GM12891 (cell line): ENCODE data around the gene MAP2K7.

ENCODE experiments used
- POLR2A ChIP-seq: IDR thresholded peaks from 2 replicates; pipeline ENCODE4 v1.6.1; 2011; ENCODE audit warnings: low read depth, low read length, control low read depth
- POLR2AphosphoS5 ChIP-seq: IDR thresholded peaks from 2 replicates; pipeline ENCODE4 v1.6.1; 2011; ENCODE audit warnings: low read depth, low read length, control low read depth
- POU2F2 ChIP-seq: IDR thresholded peaks from 2 replicates; pipeline ENCODE4 v1.6.1; 2011; ENCODE audit warnings: low read depth, mild to moderate bottlenecking, control low read depth, low read length, moderate library complexity
- SPI1 ChIP-seq: IDR thresholded peaks from 2 replicates; pipeline ENCODE4 v1.6.1; 2011; ENCODE audit warnings: low read depth, low read length, control low read depth

- TF ChIP-seq POLR2AphosphoS5 (no peak), POLR2A (no peak), SPI1 (no peak), POU2F2 (no peak)
Observed at GRCh38 chr19:7940841-7941240, 37.2 kb downstream of the MAP2K7 start.
